Kidney glomerular epithelial cell (primary cell): ENCODE measurements around the gene INPP5A.

Experiments
- DNase-seq: peaks from one replicate; lab custom pipeline; 2025; lab: John Stamatoyannopoulos, UW

The INPP5A gene

DNA sequence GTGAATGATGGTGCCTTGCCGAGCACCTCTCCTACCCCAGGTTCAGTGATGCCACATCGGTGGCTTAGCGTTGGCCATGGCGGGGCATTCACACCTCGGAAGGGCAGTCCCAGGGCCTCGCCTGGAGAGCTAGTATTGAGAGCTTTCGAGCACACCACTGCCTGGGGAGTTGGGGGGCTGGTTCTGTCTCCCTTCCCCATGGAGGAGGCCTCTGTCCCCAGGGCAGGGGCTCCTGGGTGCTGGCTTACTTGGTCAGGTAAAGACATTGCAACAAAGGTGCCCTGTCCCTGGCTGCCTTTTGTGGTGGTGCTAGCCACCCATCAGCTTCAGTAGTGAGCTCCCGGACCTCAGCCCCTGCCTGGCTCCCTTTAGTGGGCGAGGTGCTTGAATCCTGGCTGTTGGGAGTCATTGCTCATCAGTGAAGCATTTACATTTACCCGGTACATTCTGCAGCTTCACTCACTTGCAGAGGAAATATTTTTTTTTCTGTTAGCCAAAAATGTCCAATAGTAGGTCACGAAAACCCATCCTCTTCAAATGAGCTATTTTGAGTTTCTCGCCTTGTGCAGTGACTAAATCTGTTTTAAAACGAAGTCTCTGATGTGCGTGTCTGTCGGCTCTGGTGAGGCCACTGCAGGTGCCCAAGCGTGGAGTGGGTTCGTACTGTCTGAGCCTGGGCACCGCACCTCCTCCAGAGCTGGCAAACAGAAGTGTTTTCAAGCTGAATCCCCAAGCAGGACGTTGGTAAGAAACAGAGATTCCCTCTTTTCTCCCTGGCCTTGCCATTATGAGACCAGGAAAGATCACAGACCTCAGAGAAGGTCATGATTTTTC, 95.5 kb downstream of the INPP5A start:
- peak; percentile 6 for DNase-seq

DNA sequence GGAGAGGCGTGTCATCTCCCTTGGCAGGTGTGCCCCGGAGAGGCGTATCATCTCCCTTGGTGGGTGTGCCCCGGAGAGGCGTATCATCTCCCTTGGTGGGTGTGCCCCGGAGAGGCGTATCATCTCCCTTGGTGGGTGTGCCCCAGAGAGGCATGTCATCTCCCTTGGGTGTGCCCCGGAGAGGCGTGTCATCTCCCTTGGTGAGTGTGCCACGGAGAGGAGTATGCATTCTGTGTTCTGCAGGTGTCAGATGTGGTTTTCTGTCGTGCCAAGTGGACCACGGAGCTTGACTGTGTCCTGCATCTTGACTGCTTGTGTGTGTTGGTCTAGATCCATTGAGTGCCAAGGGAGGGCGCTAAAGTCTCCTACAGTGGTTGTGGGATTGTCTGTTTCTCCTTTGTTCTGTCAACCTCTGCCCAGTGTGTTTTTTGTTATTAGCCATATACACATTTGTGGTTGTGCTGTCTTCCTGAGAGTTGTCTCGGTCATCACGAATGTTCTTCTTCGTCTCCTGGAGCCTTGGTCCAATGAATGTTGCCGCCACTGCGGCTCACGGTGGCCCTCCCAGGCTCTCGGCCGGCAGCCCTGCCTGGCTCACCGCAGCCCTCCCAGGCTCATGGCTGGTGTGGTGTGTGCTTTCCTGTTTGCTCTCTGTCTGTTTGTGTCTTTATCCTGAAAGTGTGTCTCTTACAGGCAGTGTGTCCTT, 96.8 kb downstream of the INPP5A start:
- no peak for DNase-seq

DNA sequence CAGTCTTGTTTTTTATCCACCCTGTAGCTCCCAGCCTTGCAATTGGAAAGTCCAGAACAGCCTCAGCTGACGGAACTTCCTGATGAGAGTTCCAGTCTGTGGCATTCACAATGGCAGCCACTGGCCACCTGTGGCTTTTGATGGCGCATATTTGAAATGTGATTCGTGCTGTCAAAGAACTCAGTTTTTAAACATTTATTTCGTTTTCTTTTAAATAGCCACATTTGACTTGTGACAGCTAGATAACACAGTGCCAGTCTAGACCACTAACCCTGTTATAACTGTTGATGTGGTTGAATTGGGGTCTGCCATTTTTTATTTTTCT, 97.3 kb downstream of the INPP5A start:
- no peak for DNase-seq

DNA sequence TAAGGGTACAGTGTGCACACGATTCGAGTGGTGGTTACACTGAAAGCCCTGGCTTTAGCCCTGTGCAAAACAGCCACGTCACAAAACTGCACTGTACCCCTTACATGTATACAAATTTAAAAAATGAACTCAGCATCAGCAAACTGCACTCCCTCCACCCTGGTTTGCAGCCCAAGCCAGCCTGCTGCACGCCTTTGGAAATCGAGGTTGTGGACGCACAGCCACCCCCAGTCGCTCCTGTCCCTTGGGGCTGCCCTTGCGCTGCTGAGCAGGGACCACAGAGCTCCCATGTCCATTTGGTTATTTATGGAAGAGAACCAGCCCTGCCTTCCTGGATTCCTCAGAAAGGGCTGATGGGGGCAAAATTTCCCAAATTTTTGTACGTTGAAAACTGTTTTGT, 98.8 kb downstream of the INPP5A start:
- no peak for DNase-seq

DNA sequence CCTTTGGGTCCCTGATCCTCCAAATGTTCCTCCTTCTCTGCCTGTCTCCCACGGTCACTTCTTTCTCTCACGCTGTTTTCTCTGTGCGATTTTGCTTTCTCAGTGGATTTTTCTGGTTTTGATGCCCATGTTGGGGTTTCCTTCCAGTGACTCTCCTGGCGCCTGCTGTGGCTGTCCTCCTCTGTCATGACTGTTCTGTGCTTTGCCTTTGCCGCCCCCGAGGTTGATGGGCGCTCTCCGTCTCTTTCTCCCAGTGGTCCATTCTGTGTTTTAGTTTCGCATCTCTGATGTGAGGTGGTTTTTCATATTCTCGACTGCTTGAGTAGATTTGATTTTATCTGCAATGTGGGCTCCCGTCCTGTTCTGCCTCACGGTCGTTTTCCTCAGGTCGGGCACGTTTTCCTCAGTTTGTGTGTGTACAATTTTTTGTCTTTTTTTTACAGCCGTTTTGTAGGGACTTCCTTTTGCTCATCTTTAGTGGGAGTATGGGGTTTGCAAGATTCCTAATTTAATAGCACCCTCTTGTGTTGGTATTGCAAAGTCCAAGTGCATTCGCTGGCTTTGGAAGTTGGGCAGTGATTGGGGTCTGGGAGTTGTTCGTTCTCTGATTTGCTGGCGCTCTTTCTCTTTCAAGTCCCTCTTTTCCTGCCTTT, 100.0 kb downstream of the INPP5A start:
- peak; percentile 38 for DNase-seq

DNA sequence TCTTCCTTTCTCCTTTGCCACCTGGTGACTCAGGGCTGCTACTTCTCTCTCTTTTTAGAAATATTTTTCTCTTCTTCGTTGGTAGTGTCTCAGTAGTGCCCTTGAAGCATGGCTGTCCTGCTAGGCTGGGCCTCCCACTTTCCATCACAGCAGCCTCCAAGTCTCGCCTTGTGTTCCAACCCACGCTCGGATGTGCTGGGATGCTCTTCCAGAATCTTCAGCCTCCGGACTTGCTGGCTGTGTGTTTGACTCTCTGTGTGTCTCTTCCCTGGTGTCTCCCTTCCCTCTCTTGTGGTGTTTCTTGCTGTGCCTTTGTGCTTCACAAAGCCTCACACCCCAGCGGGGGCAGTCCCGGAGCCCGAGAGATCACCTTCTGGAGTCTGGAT, 100.5 kb downstream of the INPP5A start:
- no peak for DNase-seq

DNA sequence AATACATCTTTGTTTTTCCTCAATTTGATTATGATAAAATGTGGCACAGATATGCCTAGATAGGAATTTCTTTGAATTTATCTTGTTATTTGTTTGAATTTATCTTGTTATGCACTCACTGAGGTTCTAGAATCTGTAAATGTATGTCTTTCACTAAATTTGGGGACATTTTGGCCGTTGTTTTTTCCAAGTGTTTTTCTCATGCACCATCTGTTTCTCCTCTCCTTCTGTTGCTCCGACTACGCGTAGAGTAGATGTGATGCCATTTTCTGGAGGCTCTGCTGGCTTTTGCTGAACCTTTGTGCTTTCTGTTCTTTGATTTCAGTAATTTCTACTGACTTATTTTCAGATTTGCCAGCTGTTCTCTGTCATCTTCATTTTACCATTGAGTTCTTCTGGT, 101.9 kb downstream of the INPP5A start:
- DNase-seq, result no peak

DNA sequence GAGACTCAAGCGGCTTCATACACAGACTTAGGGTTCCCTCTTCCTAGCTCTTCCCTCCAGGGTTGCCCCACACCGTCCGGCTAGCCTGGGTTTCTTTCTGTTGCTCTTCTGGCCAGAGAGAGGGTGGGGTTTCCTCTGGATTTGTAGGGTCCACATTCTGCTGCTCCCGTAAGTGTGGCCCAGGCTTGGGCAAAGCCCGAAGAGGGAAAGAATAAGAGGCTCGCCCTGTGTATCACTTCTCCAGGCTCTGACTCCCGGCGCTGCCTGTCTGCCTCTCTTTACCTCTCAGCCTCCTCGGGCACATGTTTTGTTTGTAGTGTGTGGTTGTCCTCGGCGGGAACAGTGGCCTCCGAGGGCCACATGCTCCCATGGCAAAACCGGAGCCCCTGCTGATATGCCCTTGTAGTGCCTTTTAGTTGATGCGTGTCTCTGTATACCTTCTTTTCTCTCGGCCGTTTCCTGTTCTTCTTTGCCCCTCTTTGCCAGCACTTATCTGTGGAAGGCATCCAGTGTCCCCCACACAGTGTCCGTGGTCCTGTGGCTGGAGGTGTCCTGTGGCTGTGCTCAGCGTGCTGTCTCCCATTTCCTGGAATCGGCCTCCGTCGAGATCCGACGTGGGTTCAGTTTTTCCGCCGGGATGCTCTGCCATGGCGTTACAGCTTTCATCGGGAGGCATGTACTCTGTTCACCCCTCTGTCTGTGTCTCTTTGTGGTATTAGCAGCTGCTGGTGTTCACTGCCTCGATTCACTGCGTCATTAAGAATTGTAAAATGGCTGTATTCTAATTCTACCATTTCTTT, 102.9 kb downstream of the INPP5A start:
- no peak for DNase-seq

DNA sequence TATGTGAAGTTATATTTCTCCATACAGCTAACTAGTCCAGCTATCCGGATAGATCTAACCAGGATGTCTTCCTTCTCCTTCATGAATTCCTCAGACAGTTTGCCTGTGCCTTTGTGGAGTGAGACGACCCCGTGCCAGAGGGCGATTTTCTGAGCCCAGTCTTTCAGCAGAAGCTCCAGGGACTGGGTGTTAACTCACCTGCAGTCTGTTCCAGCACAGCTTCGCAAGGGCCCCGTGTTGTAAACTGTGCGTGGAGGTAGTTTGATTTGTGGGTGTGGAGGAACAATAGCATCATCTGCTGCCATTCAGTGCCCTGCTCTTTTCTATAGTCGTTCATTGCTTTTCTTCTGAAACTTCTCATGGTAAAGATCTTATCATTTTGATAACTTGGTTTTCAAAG, 103.8 kb downstream of the INPP5A start:
- no peak for DNase-seq

DNA sequence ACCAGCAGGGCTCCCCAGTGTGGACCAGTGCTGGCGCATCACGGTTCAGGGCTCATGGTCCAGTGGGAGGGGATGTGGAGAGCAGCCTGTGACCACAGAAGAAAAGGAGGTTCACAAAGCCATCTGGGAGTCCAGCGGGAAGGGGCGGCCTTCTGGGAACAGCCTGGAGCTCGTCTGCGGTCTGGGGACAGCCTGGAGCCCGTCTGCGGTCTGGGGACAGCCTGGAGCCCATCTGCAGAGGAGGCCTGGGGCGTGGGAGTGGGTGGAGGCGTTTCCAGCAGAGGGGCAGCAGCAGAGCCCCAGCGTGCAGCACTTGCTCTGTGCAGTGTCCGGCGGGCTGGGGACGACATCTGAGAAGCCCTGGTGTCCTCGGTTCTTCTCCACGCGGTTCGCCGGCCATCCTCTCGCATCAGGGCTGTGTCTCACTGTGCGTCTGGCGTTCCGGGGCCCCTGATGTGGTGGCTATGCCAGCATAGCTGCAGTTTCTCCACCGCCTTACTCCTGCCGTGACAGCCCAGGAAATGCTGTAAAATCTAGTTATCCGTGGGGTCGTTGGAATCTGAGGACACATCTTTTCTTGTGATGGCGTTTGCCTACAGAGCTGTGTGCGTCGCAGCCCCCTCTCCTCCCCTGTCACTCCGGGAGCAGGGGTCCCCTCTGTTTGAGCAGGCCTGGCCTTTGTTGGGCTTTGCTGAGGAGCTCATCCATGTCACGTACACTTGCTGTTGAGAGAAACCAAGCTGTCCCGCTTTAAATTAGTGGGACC, 104.6 kb downstream of the INPP5A start:
- DNase-seq, result no peak

DNA sequence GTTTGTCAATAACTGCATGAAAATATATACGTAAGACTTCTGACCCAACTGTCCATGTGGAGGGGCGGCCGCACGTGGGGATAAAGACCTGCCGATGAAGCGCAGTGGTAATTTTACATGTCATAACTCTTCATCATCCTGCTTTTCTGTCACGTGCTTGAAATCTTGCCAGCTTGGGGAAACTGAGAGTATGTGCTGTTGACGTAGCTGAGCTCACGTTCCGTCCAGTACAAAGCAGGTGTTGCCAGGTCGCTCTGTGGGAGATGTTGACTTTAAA, 105.1 kb downstream of the INPP5A start:
- DNase-seq, result no peak

DNA sequence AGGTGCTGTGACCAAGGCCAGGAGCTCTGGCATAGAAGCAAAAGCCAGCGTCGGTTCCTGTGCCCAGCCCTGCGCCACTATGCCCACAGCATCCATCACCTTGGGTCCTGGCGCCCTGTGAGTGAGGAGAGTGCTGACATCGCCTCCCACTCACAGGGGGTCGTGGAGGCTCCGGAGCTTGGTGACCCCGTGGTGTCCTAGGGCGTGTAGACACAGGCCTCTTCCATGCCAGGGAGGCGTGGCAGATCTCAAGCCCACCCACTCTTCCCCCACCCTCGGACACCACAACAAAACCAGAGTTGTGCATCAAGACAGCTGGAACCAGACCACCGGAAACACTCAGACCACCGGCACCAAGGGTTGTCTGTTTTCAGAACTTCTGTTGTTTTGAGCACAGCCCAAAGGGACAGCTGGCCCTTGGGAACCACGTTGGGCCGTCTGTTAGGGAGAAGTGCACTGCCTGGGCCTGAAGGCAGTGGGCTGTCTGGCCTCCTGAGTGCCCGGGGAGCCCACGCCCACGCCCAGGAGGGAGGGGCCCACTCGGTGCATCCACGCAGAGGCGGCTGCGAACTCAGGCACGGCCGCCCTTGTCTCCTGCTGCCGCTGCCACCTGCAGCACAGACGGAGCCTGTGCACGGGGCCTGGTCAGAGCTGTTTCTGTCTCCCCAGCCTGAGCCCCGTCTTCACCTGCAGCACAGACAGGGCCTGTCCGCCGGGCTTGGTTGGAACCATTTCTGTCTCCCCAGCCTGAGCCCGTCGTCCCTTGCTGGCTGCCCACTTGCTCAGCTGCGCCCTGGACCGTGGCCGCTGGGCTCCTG, 106.3 kb downstream of the INPP5A start:
- no peak for DNase-seq

DNA sequence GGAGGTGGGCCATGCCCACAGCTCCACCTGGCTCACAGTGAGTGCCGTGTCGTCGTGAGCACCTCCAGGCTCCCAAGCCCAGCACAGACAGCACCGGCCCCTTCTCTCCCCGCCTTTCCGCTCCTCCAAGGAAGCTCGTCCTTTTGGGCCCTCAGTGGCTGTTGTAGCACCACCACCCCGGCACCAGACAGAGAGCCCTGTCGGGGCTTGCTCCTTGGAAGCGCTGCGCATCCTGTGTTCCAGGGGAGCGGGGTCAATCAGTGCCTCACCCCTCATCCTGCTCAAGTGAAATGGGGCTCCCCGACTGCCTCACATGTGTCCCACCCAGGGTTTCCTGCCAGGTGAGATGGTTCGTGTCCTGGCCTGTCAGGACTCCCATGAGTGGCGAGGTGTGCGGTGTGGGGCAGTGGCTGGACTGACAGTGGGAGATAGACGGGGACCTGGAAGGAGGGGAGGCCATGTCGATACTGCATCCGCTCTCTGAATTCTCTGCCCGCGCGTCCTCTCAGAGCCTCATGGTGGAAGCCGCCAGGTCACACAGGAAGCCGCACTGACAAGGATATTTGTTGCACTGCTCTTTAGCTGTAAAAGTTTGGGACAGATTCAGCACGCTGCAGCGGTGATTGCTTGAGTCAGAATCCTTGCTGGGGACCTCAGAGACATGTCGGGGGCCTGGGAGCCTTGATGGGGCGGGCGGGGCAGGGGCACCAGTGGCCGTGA, 107.1 kb downstream of the INPP5A start:
- no peak for DNase-seq

DNA sequence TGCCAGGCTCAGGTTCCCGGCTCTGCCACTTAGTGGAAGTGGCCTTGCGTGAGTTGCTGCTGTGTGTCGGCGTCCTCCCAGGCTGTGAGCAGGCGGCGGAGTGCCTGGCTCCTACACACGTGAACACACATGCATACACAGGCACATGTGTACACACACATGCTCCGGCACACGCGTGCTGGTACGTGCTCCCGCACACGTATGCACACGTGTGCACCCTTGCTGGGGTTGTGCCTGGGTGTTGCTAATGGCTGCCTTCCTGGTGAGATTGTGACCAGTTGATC, 107.6 kb downstream of the INPP5A start:
- no peak for DNase-seq

DNA sequence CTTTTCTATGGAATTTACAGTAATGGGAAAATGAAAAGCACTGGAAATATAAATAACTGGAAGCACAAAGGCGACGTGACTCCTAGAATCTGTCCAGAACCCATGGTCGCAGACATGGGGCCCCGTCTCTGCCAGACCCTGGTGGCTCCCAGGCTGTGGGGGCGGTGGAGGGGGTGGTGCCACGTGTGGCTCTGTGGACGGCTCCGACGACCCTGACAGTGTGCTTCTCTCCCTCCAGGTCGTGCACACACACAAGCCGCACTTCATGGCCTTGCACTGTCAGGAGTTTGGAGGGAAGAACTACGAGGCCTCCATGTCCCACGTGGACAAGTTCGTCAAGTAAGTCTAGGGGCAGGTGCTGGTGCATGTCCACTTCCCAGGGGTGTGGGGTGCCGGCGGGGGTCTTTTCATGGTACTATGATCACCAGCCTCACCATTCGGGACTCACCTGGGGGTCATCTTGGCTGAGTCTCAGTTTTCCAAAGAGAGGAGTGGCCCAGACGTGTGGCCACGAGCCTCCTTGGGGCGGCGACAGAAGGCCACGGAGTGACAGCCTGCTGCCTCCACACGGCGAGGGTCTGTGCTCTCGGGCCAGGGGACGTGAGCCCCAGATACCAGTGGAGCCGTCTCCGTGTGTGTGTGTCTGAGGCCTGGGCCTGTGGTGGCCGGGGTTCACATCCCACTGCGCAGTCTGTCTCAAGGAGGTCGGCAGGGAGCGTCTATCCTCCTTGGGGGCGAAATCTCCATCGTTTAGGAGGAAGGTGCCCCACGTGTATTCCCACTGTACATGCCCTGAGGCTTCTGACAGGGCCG, 108.2 kb downstream of the INPP5A start:
- DNase-seq, result no peak

DNA sequence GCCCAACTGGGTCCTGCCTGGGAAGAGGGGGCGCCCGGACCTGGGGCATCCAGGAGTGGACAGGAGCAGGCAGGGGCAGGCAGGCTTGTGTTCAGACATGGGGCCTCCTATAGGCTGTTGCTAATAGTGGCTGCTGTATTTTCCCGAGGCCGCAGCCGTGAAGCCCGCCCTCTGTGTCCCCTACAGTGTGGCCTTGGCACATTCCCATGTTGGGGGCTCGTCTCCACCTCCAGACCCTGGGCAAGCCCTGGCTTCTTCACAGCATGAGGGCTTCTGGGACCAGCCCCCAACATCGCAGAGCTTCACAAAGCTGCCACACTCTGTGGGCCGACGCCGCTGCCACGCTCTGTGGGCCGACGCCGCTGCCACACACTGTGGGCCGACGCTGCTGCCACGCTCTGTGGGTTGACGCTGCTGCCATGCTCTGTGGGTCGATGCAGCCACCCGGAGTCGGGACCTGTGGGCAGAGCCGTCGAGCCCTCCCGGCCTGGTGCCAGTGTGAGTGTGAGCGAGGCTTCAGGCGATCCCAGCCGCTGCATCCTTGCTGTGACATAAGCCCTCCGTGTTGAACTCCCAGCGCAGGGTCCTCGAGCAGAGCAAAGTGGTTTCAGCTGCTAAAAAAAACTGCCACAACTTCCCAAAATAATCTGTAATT, 109.0 kb downstream of the INPP5A start:
- no peak for DNase-seq

DNA sequence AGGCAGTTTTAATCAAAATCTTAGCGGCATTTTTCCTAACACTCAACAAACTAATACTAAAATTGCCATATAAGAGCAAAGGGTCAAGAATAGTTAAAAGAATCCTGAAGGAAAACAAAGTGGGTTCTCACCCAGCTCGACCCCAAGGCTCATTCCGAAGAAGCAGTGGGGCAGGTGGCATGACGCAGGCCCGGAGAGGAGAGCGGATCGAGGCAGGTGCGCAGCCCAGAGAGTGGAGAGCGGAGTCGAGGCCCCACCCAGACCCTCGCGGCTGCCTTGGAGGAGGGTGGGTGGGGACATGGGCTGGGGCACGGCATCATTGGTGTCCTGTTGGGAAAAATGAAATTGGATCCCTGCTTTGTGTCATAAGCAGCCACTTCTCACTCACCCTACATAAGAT, 109.8 kb downstream of the INPP5A start:
- DNase-seq, result no peak

DNA sequence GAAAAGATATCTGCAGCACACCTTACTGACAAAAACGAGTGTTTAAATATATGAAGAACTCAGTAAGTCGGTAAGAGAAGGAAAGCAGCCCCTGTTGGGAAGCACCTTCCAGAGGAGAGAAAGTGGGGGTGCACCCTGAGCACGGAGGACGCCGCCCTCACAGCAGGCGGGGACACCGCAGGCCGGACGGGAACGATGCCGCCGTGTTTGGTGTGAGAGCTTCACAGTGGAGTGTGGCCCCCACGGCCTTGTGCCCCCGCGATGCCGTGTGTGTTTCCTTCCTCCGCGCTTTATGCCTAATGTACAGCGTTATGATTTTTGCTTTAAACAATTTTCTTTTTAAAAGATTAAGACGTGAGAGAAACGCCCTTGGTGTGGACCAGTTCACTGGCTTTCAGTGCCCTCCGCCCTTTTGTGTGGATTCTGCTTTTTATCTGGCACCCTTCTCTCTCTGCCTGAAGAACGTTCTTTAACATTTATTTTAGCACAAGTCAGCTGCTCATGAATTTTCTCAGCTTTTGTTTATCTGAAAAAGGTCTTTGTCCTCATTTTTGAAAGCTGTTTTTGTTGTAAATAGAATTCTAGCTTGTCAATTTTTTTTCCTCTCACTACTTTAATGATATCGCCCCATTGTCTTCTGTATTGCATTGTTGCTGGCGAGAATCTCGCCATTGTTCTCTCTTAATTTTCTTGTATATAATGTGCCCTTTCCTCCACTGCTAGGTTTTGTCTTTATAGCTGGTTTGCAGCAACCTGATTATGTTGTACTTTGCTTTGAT, 110.7 kb downstream of the INPP5A start:
- no peak for DNase-seq
